ENCODE data around the gene MSMP. TPM values are rescaled to one million over a fixed set of nuclear protein-coding genes. Genes with fewer than 3 reads are reported as not detected.
A peak's percentile ranks its signal among the peaks of the same experiment; 100 is the strongest.

The MSMP gene
- not detected for total RNA-seq

GRCh38 chr9:35754264-35754663 lies at the start of gene MSMP:
Gene MSMP, minus strand, starts transcription at chr9:35754276. Its CDS starts 147 bp downstream, at chr9:35754129.
- Histone ChIP-seq H3K9me3 (no peaks in the 10 kb centered on the region), H3K4me1 (peaks cover 28 to 30% of the 10 kb centered on the region in 2 donors), H3K27me3 (no peaks in the 10 kb centered on the region), H3K36me3 (peaks cover 2 to 46% of the 10 kb centered on the region in 2 donors), H3K4me3 (no peak within 1 kb of the TSS), H3K27ac (no peak within 1 kb of the TSS)
- no peak for TF ChIP-seq POLR2A (IDR thresholded peaks at IDR 0.05)
- TF ChIP-seq, protein P1, sequence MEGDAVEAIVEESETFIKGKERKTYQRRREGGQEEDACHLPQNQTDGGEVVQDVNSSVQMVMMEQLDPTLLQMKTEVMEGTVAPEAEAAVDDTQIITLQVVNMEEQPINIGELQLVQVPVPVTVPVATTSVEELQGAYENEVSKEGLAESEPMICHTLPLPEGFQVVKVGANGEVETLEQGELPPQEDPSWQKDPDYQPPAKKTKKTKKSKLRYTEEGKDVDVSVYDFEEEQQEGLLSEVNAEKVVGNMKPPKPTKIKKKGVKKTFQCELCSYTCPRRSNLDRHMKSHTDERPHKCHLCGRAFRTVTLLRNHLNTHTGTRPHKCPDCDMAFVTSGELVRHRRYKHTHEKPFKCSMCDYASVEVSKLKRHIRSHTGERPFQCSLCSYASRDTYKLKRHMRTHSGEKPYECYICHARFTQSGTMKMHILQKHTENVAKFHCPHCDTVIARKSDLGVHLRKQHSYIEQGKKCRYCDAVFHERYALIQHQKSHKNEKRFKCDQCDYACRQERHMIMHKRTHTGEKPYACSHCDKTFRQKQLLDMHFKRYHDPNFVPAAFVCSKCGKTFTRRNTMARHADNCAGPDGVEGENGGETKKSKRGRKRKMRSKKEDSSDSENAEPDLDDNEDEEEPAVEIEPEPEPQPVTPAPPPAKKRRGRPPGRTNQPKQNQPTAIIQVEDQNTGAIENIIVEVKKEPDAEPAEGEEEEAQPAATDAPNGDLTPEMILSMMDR (IDR thresholded peaks at IDR 0.05 in 4 of 5, conservative IDR thresholded peaks at IDR 0.05 in 1 of 5) = no peak
- DNase-seq = no peak
- in situ Hi-C loops (cut with MboI; ENCODE audit: low sequenced_read_pairs in 4 of 4) (no loop called here), intact Hi-C loops (cut with DNase I; ENCODE audit: low total_unique reads) (no loop called here)
- ATAC-seq = no peak

GRCh38 chr9:35801328-35802128 lies 47.5 kb upstream of the MSMP start:
- no peak for TF ChIP-seq POLR2A (IDR thresholded peaks at IDR 0.05)
- TF ChIP-seq, protein P1 (IDR thresholded peaks at IDR 0.05 in 4 of 5, conservative IDR thresholded peaks at IDR 0.05 in 1 of 5) = no peak
- peak; percentile 41 to 47 for ATAC-seq
- Histone ChIP-seq H3K9me3 (no peaks in the 10 kb centered on the region), H3K27ac (peak overlapping the region in 1 of 4 donors; percentile 18), H3K27me3 (no peaks in the 10 kb centered on the region), H3K4me1 (peaks cover 0 to 5% of the 10 kb centered on the region in 2 donors), H3K36me3 (peaks cover 0 to 32% of the 10 kb centered on the region in 2 donors), H3K4me3 (no peak overlapping the region)
- DNase-seq = no peak
- intact Hi-C loops (cut with DNase I; ENCODE audit: low total_unique reads) (no loop called here), in situ Hi-C loops (cut with MboI; ENCODE audit: low sequenced_read_pairs in 4 of 4) (no loop called here)

GRCh38 chr9:35800530-35800929 lies 46.5 kb upstream of the MSMP start:
- ATAC-seq (no peak), DNase-seq (no peak)
- H3K27ac ChIP-seq = no peak overlapping the region
- intact Hi-C loops (cut with DNase I; ENCODE audit: low total_unique reads) (no loop called here), in situ Hi-C loops (cut with MboI; ENCODE audit: low sequenced_read_pairs in 4 of 4) (no loop called here)
- H3K4me3 ChIP-seq = no peak overlapping the region
- H3K27me3 ChIP-seq = no peaks in the 10 kb centered on the region
- TF ChIP-seq, protein P1 (IDR thresholded peaks at IDR 0.05 in 4 of 5, conservative IDR thresholded peaks at IDR 0.05 in 1 of 5) = no peak
- TF ChIP-seq POLR2A (IDR thresholded peaks at IDR 0.05) = no peak
- H3K4me1 ChIP-seq = peaks cover 0 to 5% of the 10 kb centered on the region in 2 donors
- peaks cover 0 to 22% of the 10 kb centered on the region in 2 donors for H3K36me3 ChIP-seq
- no peaks in the 10 kb centered on the region for H3K9me3 ChIP-seq

DNA sequence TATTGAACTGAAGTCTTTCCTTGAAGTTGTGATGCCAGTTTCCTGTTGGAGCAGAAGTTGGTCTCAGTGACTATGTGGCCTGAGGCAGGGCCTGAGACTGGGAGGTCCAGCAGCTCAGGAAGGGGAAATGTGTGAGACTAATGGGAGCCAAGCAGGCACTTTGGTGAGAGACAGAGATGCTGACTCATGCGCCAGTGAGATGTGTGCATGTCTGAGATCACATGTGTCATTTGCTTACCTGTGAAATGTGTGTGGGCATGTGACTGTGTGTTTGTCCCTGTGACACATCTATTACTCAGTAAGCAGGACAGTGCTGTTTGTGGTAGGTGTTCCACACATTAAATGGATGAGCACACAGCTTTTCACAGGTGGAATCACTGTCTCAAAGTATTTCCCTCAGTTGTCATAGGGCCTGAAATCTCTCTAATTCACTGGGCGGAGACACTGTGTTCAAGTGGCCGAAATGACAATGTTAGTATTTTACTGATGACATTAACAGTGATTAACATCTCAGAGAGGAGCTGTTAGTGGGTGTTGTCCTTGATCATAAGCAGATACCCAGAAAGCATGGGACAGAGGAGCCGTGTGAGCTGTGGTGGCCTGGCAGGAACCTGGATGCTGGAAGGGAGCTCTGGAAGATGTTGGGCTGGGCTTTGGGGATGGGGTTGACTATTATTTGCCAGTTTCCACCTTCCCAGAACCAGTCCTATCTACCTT lies 44.7 kb upstream of the MSMP start:
- TF ChIP-seq, protein P1 (IDR thresholded peaks at IDR 0.05 in 4 of 5, conservative IDR thresholded peaks at IDR 0.05 in 1 of 5) = no peak
- Histone ChIP-seq H3K27me3 (no peaks in the 10 kb centered on the region), H3K27ac (no peak overlapping the region), H3K4me1 (peaks cover 8% of the 10 kb centered on the region in 2 donors), H3K9me3 (no peaks in the 10 kb centered on the region), H3K36me3 (peaks cover 0 to 17% of the 10 kb centered on the region in 2 donors), H3K4me3 (no peak overlapping the region)
- intact Hi-C loops (cut with DNase I; ENCODE audit: low total_unique reads) (no loop called here), in situ Hi-C loops (cut with MboI; ENCODE audit: low sequenced_read_pairs in 4 of 4) (loop anchor here in 1 of 4 donors (10.0 kb wide), 1 partner anchor 76 kb away; the partner anchor contains the start of gene OR13J1)
- peak; percentile 44 to 61 for ATAC-seq
- no peak for DNase-seq

Measured in gastrocnemius medialis (tissue), 4 donors.